ENCODE data around the gene WFS1.

WFS1 gene

GRCh38 chr4:6294705-6295421 is 25.2 kb downstream of the WFS1 start:
- DNase-seq = no peak

- DNase-seq = no peak
These were observed 25.8 kb downstream of the WFS1 start for GRCh38 chr4:6295495-6295894.

GRCh38 chr4:6296026-6296425 is 26.4 kb downstream of the WFS1 start:
- no peak for DNase-seq

GRCh38 chr4:6297266-6297815 is 27.7 kb downstream of the WFS1 start:
- DNase-seq = no peak

GRCh38 chr4:6298035-6298434 is 28.4 kb downstream of the WFS1 start:
- no peak for DNase-seq

GRCh38 chr4:6298852-6299251 is 29.2 kb downstream of the WFS1 start:
- peak in 5 of 58 donors; percentile 9 to 58 (median 20) for DNase-seq

- no peak for DNase-seq
These were observed 30.2 kb downstream of the WFS1 start for GRCh38 chr4:6299875-6300274.

- DNase-seq = no peak
These were observed 30.7 kb downstream of the WFS1 start for GRCh38 chr4:6300359-6300758.

GRCh38 chr4:6301051-6301731 is 31.5 kb downstream of the WFS1 start:
- no peak for DNase-seq

GRCh38 chr4:6301732-6302442 is 32.2 kb downstream of the WFS1 start:
- no peak for DNase-seq

GRCh38 chr4:6302869-6303268 is 33.2 kb downstream of the WFS1 start:
- DNase-seq = peak in 3 of 58 donors; percentile 19 to 33 (median 21)

GRCh38 chr4:6303943-6304342 is 34.3 kb downstream of the WFS1 start:
- no peak for DNase-seq

GRCh38 chr4:6306299-6306698 is 36.6 kb downstream of the WFS1 start:
- no peak for DNase-seq

GRCh38 chr4:6307230-6307629 is 37.6 kb downstream of the WFS1 start:
- no peak for DNase-seq

- DNase-seq = no peak
These were observed 38.2 kb downstream of the WFS1 start for GRCh38 chr4:6307891-6308290.

GRCh38 chr4:6308899-6309643 is 39.4 kb downstream of the WFS1 start:
- peak in 6 of 58 donors; percentile 15 to 55 (median 34) for DNase-seq

GRCh38 chr4:6309777-6310176 is 40.1 kb downstream of the WFS1 start:
- no peak for DNase-seq

- no peak for DNase-seq
These were observed 43.6 kb downstream of the WFS1 start for GRCh38 chr4:6313216-6313615.

GRCh38 chr4:6316461-6317003 is 46.9 kb downstream of the WFS1 start:
- DNase-seq = peak in 1 of 58 donors; percentile 20

- DNase-seq = no peak
These were observed 48.6 kb downstream of the WFS1 start for GRCh38 chr4:6318206-6318605.

Measured in anterior cingulate cortex (tissue), 58 donors.